WTC11 (cell line): Measurements from ENCODE around the gene CTNNAL1. TPM values are rescaled to one million over a fixed set of nuclear protein-coding genes. Genes with fewer than 3 reads are reported as not detected.
A peak's percentile ranks its signal among the peaks of the same experiment; 100 is the strongest.

Experiments
- ATAC-seq: fragments of 200-7000 bp; cut with Tn5 transposase; 2 replicates; pipeline ENCODE4 v1.10.0; 2021; ENCODE audit warnings: mild to moderate bottlenecking, moderate library complexity
- CTCF ChIA-PET: fragments of 300-600 bp; sonication (Branson Sonifier 250); formaldehyde crosslinking; loops from one replicate; lab custom pipeline; 2021; ENCODE audit warnings: antibody characterized with exemption; lab: Charles Lee
- POLR2A ChIA-PET: fragments of 350-600 bp; sonication (Branson Sonifier 250); formaldehyde crosslinking; loops from one replicate; lab custom pipeline; 2021; ENCODE audit warnings: antibody characterized with exemption; lab: Charles Lee
- DNase-seq: peaks from one replicate; pipeline ENCODE4 v3.0.0; 2021; ENCODE audit warnings: low spot score
- H3K27ac Mint-ChIP-seq: 2 replicates; pipeline ENCODE4 v1.8.0; 2021; ENCODE audit warnings: mixed read lengths
- H3K27me3 Mint-ChIP-seq: 2 replicates; pipeline ENCODE4 v1.8.0; 2021; ENCODE audit warnings: low read depth, mild to moderate bottlenecking, moderate library complexity, mixed read lengths
- H3K36me3 Mint-ChIP-seq: 2 replicates; pipeline ENCODE4 v1.8.0; 2021; ENCODE audit warnings: mixed read lengths
- H3K4me1 Mint-ChIP-seq: 2 replicates; pipeline ENCODE4 v1.8.0; 2022; ENCODE audit warnings: mixed read lengths
- H3K4me3 Mint-ChIP-seq: 2 replicates; pipeline ENCODE4 v1.8.0; 2021; ENCODE audit warnings: mild to moderate bottlenecking, moderate library complexity, mixed read lengths
- H3K9me3 Mint-ChIP-seq: 2 replicates; pipeline ENCODE4 v1.8.0; 2021; ENCODE audit warnings: mixed read lengths
- AFF4 ChIP-seq: sonication (generic); formaldehyde crosslinking; IDR thresholded peaks from 2 replicates; pipeline ENCODE4 v1.8.1; 2023; ENCODE audit warnings: mild to moderate bottlenecking, missing genetic modification reagents, borderline replicate concordance
- AR ChIP-seq: fragments of 250-450 bp; sonication (Bioruptor Pico); IDR thresholded peaks from 2 replicates; pipeline ENCODE4 v1.9.0; 2021; ENCODE audit warnings: mild to moderate bottlenecking
- ATF3 ChIP-seq: sonication (generic); formaldehyde crosslinking; conservative IDR thresholded peaks from 2 replicates; pipeline ENCODE4 v1.8.1; 2022; ENCODE audit warnings: mild to moderate bottlenecking, missing genetic modification reagents
- CDX4 ChIP-seq: fragments of 250-450 bp; sonication (Bioruptor Pico); IDR thresholded peaks from 2 replicates; pipeline ENCODE4 v1.9.0; 2021; ENCODE audit warnings: moderate library complexity, mild to moderate bottlenecking, inconsistent platforms, borderline replicate concordance
- GTF2I ChIP-seq: fragments of 250-450 bp; sonication (Bioruptor Pico); conservative IDR thresholded peaks from 2 replicates; pipeline ENCODE4 v1.4.0; 2021; ENCODE audit warnings: mild to moderate bottlenecking
- SP1 ChIP-seq: sonication (generic); formaldehyde crosslinking; conservative IDR thresholded peaks from 2 replicates; pipeline ENCODE4 v1.8.1; 2022; ENCODE audit warnings: missing genetic modification reagents
- ZMAT4 ChIP-seq: fragments of 250-450 bp; sonication (Bioruptor Pico); IDR thresholded peaks from 2 replicates; pipeline ENCODE4 v1.9.0; 2021; ENCODE audit warnings: mild to moderate bottlenecking
- ZNF232 ChIP-seq: sonication (generic); formaldehyde crosslinking; IDR thresholded peaks from 2 replicates; pipeline ENCODE4 v1.8.0; 2022; ENCODE audit warnings: mild to moderate bottlenecking, missing genetic modification reagents
- total RNA-seq: library from RNA; stranded (reverse); gene quantifications from 3 replicates; pipeline ENCODE4 v1.2.3, GENCODE V29; 2021
- TF ChIP-seq, protein P1 (sequence below): fragments of 250-450 bp; sonication (Bioruptor Pico); IDR thresholded peaks from 2 replicates; pipeline ENCODE4 v1.8.0; 2021; ENCODE audit warnings: mild to moderate bottlenecking
- TF ChIP-seq, protein P2 (sequence below): fragments of 250-450 bp; sonication (Bioruptor Pico); conservative IDR thresholded peaks from 2 replicates; pipeline ENCODE4 v1.9.0; 2021; ENCODE audit warnings: mild to moderate bottlenecking
- TF ChIP-seq, protein P3 (sequence below): fragments of 200-600 bp; IDR thresholded peaks from 2 replicates; pipeline ENCODE4 v1.8.0; 2022; ENCODE audit warnings: antibody characterized with exemption

The CTNNAL1 gene
- total RNA-seq, 1 experiment from 2014 or later: 53.1 TPM

GRCh38 chr9:109013679-109014607 is 644 bp upstream of the CTNNAL1 start:
- ChIA-PET CTCF (no interaction called here), POLR2A (interaction anchor here (0.7 to 0.9 kb wide), 2 partner anchors 8 to 9 kb away, joined by 3 to 4 read pairs; no protein-coding TSS in a partner anchor)
- peaks cover under 1% of the 10 kb centered on the region; the same call in 1 of the 2 replicates for H3K36me3 Mint-ChIP-seq
- H3K9me3 Mint-ChIP-seq: no peaks in the 10 kb centered on the region
- H3K4me3 Mint-ChIP-seq: peak overlapping the region; percentile 83
- H3K27me3 Mint-ChIP-seq: peaks cover 10% of the 10 kb centered on the region
- ATAC-seq (peak; percentile 14), DNase-seq (peak; percentile 34)
- H3K4me1 Mint-ChIP-seq: peaks cover 33% of the 10 kb centered on the region
- TF ChIP-seq AR (CRISPR knock-in tag) (peak; percentile 63; the same call in 1 of the 2 replicates), AFF4 (CRISPR knock-in tag) (no peak), SP1 (CRISPR knock-in tag) (peak; percentile 53)
- peak overlapping the region; percentile 99 for H3K27ac Mint-ChIP-seq

DNA sequence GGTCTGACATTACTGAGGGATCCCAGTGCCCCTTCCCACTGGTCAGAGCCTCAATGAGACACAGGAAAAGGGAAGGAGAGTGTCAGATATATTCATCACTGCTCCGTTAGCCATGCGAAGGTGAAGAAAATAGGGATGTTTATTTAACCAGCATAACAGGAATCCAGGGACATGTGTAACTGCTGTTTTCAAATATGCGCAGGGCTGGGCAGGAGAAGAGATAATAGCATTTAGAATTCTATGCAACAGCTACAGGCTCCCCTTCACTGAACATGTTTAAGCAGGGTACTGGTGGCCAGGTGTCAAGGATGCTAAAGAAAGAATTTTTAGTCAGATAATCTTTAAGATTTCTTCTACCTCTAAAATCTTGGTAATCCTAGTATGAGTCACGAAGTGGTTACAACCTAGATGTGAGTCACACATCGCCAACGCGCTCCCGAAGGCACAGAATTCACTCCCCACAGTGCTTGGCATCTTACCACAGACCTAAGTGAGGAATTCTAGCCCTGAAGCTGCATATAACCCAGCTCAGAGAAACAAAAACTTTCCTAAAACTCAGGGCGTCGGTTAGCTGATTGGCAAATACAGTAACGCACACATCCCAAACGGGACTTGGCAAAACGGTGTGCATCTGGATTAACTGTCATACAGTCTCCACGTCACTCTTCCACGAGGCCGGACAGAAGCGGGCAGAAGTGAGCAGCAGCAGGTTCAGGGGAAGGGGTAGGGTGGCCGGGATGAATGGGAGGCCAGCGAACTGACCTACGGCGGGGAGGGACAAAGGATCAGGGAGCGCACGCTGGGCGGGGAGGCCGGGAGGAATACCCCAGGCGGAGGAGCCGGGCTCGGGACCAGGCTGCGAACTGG is 1.1 kb downstream of the CTNNAL1 start:
- DNase-seq (peak; percentile 57), ATAC-seq (peak; percentile 10)
- Mint-ChIP-seq H3K36me3 (no peaks in the 10 kb centered on the region), H3K27me3 (peaks cover 10% of the 10 kb centered on the region), H3K4me1 (peaks cover 33% of the 10 kb centered on the region), H3K9me3 (no peaks in the 10 kb centered on the region), H3K27ac (peak overlapping the region; percentile 85), H3K4me3 (peak overlapping the region; percentile 98)
- POLR2A ChIA-PET: no interaction called here
- 0 out of 2 replicates have a peak, but pooled peaks have one; percentile 40 for TF ChIP-seq GTF2I (CRISPR knock-in tag)
- TF ChIP-seq, protein P1, sequence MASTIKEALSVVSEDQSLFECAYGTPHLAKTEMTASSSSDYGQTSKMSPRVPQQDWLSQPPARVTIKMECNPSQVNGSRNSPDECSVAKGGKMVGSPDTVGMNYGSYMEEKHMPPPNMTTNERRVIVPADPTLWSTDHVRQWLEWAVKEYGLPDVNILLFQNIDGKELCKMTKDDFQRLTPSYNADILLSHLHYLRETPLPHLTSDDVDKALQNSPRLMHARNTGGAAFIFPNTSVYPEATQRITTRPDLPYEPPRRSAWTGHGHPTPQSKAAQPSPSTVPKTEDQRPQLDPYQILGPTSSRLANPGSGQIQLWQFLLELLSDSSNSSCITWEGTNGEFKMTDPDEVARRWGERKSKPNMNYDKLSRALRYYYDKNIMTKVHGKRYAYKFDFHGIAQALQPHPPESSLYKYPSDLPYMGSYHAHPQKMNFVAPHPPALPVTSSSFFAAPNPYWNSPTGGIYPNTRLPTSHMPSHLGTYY (CRISPR knock-in tag): no peak
- CTCF ChIA-PET: no interaction called here

DNA sequence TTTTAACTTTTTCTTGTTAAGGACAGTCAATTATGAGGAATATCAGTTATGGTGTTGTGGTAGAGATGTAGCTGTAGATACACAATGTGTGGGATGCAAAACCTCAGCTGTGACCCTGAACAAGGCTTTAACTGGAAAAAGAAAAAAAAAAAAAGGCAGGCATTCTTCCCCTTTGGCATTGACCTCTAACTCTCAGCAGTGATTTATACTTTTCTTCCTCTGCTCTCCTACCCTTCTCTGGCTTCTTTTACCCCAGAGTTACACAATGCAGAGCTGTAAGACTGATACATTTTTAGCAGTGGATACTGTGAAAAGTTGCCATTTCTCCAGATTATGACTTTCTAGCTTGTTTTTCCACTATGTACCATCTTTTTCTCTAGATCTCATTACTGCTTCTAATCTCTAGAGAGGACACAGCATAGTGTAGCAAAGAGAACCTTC is 2.0 kb downstream of the CTNNAL1 start:
- no peaks in the 10 kb centered on the region; the same call in 1 of the 2 replicates for H3K36me3 Mint-ChIP-seq
- H3K4me1 Mint-ChIP-seq: peaks cover 33% of the 10 kb centered on the region
- H3K4me3 Mint-ChIP-seq: peak overlapping the region; percentile 98; the same call in 1 of the 2 replicates
- H3K9me3 Mint-ChIP-seq: no peaks in the 10 kb centered on the region
- no peak for TF ChIP-seq ZMAT4 (CRISPR knock-in tag)
- no peak for TF ChIP-seq ATF3 (CRISPR knock-in tag)
- TF ChIP-seq, protein P2, sequence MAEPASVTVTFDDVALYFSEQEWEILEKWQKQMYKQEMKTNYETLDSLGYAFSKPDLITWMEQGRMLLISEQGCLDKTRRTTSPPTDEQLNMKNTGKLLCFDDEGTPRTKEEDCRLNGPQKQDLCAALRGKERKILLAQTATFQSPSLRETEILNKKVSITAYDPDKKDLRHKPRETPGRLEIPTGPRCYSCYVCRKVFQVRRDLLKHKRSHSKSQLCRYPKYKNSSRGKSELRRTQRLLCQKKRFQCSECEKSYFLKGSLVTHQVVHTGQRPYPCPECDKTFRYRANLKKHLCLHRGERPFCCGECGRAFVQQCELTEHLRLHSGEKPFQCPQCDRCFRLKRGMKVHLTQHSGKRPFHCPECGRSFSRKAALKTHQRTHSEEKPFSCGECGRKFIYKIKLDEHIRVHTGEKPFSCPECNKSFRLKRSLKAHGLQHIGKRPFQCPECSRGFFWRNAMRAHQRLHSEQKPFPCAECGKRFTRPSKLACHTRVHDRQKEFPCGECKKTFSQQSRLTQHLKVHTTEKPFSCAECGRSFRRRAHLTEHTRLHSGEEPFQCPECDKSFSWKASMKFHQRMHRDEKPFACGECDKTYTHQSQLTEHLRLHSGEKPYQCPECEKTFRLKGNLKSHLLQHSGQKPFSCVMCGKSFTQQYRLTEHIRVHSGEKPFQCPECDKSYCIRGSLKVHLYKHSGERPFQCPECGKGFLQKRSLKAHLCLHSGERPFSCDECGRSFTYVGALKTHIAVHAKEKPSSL: no peak
- TF ChIP-seq, protein P3, sequence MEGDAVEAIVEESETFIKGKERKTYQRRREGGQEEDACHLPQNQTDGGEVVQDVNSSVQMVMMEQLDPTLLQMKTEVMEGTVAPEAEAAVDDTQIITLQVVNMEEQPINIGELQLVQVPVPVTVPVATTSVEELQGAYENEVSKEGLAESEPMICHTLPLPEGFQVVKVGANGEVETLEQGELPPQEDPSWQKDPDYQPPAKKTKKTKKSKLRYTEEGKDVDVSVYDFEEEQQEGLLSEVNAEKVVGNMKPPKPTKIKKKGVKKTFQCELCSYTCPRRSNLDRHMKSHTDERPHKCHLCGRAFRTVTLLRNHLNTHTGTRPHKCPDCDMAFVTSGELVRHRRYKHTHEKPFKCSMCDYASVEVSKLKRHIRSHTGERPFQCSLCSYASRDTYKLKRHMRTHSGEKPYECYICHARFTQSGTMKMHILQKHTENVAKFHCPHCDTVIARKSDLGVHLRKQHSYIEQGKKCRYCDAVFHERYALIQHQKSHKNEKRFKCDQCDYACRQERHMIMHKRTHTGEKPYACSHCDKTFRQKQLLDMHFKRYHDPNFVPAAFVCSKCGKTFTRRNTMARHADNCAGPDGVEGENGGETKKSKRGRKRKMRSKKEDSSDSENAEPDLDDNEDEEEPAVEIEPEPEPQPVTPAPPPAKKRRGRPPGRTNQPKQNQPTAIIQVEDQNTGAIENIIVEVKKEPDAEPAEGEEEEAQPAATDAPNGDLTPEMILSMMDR: no peak
- no peak for TF ChIP-seq CDX4 (CRISPR knock-in tag)
- no peak for TF ChIP-seq ZNF232 (CRISPR knock-in tag)
- H3K27ac Mint-ChIP-seq: no peak overlapping the region
- no peak for DNase-seq
- H3K27me3 Mint-ChIP-seq: peaks cover 10% of the 10 kb centered on the region
- no peak for ATAC-seq
- ChIA-PET POLR2A (interaction anchor here (0.6 kb wide), 2 partner anchors 458 to 1750 kb away, joined by 3 to 4 read pairs; no protein-coding TSS in a partner anchor), CTCF (interaction anchor here (0.8 kb wide), 1 partner anchor 485 kb away, joined by 3 read pairs; no protein-coding TSS in a partner anchor)
